NK-92 treated with Interleukin-12 subunit alpha and Interleukin-12 subunit beta, amount 100 ng/mL, for 24 hours (cell line): Measurements from ENCODE around the gene ABCA2.
"Not testable (repeated sequence)": the region's sequence is repeated elsewhere in the genome, so short reads cannot be mapped to it uniquely, and the experiment has no call there.

Source experiments
- DNase-seq: peaks from one replicate; lab custom pipeline; 2025; lab: John Stamatoyannopoulos, UW

The ABCA2 gene

GRCh38 chr9:137062798-137063197 is 34.8 kb upstream of the ABCA2 start:
- DNase-seq: not testable (repeated sequence)

- no peak for DNase-seq
Observed at GRCh38 chr9:137062384-137062783, 34.3 kb upstream of the ABCA2 start.

- DNase-seq: no peak
Observed at GRCh38 chr9:137058521-137059234, 30.6 kb upstream of the ABCA2 start.

- no peak for DNase-seq
Observed at GRCh38 chr9:137057545-137057944, 29.5 kb upstream of the ABCA2 start.

GRCh38 chr9:137056739-137057415 is 28.8 kb upstream of the ABCA2 start:
- DNase-seq: no peak

- no peak for DNase-seq
Observed at GRCh38 chr9:137055385-137056364, 27.6 kb upstream of the ABCA2 start.

- DNase-seq: no peak
Observed at GRCh38 chr9:137054932-137055384, 26.9 kb upstream of the ABCA2 start.

GRCh38 chr9:137053944-137054931 is 26.2 kb upstream of the ABCA2 start, which contains the start of gene ENTPD2:
TSS of gene ENTPD2 (minus strand) at chr9:137054061. CDS start at chr9:137053997, 64 bp downstream.
- DNase-seq: no peak

GRCh38 chr9:137052998-137053943 is 25.2 kb upstream of the ABCA2 start:
- no peak for DNase-seq

- DNase-seq: no peak
Observed at GRCh38 chr9:137052293-137052692, 24.3 kb upstream of the ABCA2 start.

- DNase-seq: no peak
Observed at GRCh38 chr9:137051145-137051724, 23.2 kb upstream of the ABCA2 start.

- DNase-seq: no peak
Observed at GRCh38 chr9:137050570-137050969, 22.5 kb upstream of the ABCA2 start.

GRCh38 chr9:137049544-137050449 is 21.8 kb upstream of the ABCA2 start:
- no peak for DNase-seq

GRCh38 chr9:137048655-137049543 is 20.9 kb upstream of the ABCA2 start:
- DNase-seq: no peak

- DNase-seq: peak; percentile 51
Observed at GRCh38 chr9:137046088-137046787, 18.2 kb upstream of the ABCA2 start, which contains the start of gene NPDC1. TSS of gene NPDC1 (minus strand) at chr9:137046177. CDS start at chr9:137045989, 188 bp downstream.

- no peak for DNase-seq
Observed at GRCh38 chr9:137045294-137046087, 17.5 kb upstream of the ABCA2 start.
